NCI-H1694 (cell line): ENCODE measurements around the gene PRELP.
"Not testable (repeated sequence)": the region's sequence is repeated elsewhere in the genome, so short reads cannot be mapped to it uniquely, and the experiment has no call there.

Experiments
- DNase-seq: peaks from one replicate; lab custom pipeline; 2025; lab: John Stamatoyannopoulos, UW

Gene PRELP

DNA sequence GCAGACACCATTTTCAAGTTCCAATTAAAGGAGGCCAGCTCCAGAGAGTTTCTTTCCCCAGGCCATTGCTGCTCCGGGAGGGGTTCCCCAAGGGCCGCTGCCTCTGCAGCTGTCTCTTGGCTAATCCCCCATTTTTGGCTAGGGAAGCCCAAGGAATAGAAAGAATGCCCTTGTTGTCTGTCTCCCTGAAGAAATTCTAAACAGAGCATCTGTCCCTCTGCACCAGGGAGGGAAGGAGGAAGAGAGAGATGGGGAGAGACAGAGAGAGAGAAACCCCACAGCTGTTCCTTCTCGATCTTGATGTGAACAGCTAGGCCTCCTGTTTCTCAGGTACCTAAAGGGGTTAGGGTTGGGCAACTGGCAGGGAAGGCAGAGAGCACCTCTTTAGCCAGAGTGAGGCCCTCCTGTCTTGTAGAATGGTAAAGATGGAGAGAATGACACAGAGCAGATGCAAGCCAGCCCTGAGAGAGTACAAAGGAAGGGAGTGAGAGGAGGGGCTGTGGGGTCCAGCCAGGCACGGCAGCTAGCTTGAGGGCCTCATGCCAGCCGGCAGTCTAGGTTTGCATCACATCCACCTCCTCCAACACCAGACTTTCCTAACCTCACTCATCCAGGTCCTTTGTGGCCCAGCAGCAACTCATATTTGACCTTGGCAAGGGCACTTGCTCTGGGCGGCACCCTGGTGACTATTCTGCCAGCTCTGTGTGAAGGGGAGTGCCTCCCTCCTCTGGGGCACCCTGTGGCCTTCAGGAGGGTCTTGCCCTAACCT, 31.4 kb downstream of the PRELP start:
- DNase-seq = no peak

DNA sequence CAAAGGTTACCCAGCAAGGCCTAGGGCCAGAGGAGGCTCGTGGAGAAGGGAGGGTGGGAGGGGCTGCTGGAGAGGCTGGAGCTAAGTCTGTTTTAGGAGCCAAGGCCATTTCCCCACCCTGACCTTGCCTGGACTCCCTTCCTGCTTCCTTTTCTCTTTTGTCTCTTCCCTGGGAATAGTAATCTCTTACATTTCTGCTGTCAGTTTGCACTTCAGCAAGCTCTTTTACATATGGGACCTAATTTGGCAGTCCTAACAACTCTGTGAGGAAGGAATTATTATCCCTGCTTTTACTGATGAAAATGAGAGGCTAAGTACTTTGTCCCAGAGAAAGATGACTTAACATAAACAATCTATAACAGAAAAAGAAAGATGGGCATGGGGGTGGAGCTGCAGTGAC, 32.2 kb downstream of the PRELP start:
- DNase-seq = no peak

GRCh38 chr1:203508463-203509073, 33.0 kb downstream of the PRELP start:
- no peak for DNase-seq

DNA sequence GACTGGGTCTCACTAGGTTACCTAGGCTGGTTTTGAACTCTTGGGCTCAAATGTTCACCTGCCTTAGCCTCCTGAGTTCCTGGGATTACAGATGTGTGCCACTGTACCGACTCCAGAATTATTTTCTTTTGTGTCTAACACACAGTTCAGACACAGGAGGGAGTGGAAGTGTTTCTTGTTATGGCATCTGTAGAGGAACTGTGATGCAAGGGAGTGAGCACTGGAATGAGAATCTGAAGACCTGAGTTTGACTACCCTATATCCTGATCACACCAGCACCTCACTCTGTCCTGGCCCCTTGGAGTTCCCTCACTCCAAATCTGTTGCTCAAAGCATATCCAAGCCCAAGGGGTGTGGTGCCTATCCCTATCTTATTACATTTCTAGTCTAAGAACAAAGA, 33.5 kb downstream of the PRELP start:
- DNase-seq = no peak

- no peak for DNase-seq
Observed at GRCh38 chr1:203511513-203511912, 35.9 kb downstream of the PRELP start.

GRCh38 chr1:203511930-203512329, 36.3 kb downstream of the PRELP start:
- no peak for DNase-seq

DNA sequence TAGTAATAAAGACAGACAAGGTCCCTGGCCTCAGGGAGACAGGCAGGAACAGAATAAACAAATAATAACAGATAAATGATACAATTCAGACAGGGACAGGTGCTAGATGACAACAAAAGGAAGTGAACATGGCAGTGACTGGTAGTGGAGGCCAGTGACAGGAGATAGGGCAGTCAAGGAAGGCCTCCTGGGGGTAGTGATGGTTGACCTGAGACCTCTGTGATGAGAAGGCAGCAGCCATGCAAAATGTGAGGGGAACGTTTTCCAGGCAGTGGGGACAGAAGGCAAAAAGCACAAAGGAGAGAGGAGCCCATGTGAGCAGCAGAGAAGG, 36.9 kb downstream of the PRELP start:
- no peak for DNase-seq

DNA sequence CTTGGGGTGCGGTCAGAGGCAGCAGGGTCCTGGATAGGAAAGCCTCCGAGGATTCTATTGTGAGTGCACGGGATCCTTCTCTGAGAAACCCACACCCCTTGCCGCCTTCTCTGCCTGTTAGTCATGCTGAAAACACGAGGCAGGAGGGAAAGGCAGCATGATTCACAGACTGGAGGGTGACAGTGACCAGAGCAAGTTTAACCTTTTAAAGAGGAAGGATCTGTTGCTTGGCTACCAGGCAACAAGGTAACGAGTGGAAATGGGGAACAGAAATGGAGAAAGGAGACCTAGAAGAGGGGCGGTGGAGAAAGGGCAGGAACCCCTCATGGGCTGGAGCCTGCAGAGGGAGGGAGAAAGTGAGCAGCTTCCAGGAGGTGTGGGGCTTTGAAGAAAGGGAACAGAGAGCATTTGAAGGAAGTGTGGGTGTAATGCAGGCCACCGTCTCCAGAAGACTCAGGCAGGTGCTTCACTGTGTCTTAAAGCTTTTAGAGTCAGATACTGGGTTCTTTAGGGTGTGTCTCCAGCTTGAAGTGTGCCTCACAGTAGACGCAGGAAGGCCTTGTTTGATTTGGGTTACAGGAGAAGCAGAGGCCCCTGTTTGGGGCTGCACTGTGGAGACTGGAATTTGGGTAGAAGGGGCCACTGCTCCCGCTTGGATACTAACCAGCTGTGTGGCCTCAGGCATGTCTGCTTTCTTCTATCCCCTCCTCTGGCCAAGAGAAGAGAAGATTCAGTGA, 37.4 kb downstream of the PRELP start:
- DNase-seq = no peak

DNA sequence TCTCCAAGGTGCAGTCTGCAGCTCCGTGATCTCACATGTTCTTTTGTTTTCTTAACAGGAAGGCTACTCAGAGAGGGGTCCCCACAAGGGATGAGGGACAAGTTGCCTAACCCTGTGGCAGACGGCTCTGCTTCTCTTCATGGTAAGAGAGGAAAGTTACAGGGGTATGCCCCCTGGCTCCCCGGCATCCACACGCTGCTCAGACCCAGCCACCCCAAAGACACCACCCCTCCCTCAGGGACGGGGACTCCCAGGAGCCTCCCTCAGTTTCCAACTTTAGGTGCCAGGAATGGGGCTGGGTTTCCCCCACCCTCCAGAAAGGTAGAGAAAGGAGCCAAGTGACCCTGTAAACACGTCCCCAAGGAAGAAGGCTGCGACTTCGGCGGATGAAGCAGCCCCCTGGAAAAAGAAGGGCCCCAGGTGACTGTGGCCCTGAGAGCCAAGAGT, 38.0 kb downstream of the PRELP start:
- DNase-seq = no peak

DNA sequence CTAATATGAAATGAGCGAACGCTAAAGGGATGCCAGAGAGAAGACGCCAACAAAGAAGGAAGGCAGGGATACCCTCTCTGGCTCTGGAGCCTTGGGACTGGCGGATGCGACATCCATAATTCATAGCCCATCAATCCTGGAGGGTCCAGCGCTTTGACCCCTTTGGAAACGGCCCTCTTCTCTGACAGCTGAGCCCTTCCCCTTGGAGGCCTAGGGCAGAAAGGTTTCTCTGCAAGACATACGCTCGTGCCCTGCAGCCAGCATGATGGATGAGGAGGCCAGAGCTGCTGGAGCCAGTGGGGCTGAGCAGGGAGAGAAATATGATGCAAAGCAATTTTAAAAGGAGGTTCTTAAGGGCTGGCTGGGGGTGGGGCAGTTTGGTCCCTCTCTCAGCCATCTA, 40.6 kb downstream of the PRELP start:
- no peak for DNase-seq

DNA sequence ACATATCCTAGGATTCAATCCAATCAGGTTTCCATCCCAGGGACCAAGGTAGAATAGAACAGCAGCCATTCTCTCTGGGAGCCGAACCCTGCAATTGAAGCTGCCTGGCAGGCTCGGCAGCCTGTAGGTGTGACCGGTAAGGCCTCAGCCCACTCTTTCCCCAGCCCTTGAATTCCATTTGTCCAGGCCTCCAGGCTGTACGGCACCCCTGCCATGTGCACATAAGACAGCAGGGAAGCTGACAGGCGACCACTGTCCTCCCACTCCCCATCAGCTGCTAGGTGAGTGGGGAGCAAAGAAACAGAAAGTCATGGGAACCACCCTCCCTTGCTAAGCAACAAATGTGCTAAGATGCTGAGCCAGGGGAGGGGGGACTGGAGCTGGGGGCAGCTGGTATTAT, 41.3 kb downstream of the PRELP start:
- no peak for DNase-seq

GRCh38 chr1:203517426-203518110, 42.0 kb downstream of the PRELP start:
- no peak for DNase-seq

- not testable (repeated sequence) for DNase-seq
Observed at GRCh38 chr1:203518139-203518538, 42.5 kb downstream of the PRELP start.

- no peak for DNase-seq
Observed at GRCh38 chr1:203518541-203518940, 42.9 kb downstream of the PRELP start.

- no peak for DNase-seq
Observed at GRCh38 chr1:203519053-203519840, 43.6 kb downstream of the PRELP start.

DNA sequence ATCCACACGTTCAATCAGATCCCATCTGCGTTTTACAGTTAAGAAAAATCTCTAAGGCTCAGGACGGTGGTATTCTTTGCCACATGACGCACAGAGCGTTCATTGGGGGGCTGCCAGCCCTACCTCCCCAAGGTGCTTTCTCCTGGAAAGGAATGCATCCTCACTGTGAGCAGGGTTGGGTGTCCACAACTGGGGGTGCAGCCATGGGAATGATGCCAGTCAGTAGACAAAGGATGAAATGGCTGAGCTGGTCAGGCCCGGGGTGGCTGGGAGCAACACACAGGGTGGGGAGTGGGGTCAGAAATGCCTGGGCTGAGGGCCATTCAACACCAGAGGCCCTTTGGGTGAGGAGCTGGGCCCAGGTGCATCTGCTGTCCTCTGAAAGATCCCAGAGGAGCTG, 44.3 kb downstream of the PRELP start:
- DNase-seq = no peak

DNA sequence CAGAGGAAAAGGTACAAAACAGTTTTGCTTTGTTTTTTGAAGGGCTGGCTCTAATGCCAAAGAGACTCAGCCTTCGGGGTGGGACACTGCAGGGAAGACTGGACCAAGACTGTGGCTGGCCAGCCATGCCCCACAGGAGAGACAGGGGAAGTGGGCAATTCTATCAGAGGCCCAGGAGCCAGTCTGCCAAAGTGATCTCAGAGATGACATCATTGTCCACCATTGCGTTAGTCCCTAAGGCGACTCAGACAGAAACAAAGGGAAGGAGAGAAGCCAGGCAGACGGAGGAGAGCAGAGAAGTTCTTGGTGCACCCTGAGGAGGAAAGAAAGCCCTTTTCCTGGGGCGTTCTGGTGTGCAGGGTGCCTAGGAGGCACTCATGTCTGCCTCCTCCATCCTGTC, 44.7 kb downstream of the PRELP start:
- no peak for DNase-seq

GRCh38 chr1:203521074-203521794, 45.6 kb downstream of the PRELP start:
- DNase-seq = no peak

- peak; percentile 65 for DNase-seq
Observed at GRCh38 chr1:203521812-203522211, 46.2 kb downstream of the PRELP start.

DNA sequence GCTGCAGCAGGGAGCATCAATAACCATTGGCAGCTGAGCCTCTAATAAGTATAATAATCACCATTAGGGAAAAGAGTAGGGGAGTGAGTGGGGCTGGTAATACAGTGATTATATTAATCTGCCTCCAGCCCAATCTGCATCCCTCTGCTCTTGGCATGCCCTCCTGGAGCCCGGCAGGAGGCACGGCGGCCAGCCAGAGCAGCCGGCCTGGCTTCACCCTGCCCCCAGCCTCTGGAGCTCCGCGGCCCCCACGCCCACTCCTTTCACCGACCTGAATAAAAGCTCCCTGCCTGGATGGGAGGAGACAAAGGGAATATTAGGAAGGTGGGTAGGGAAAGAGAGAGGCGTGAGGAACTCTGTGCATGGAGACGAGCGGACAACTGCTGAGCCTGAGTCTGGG, 46.6 kb downstream of the PRELP start:
- DNase-seq = peak; percentile 63

DNA sequence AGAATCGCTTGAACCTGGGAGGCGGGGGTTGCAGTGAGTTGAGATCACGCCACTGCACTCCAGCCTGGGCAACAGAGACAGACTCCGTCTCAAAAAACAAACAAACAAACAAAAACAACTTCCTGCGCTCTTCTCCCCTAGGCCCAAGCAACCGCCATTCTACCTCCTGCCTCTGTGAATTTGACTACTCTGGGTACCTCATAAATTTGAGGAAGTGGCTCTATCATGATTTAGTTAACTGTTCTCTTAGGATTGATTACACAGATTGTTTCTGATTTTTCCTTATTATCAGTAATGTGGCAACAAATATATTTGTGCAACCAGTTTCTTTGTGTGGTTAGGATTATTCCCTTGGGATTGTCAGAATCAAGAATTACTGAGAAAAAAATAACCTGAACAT, 48.1 kb downstream of the PRELP start:
- DNase-seq = no peak
